Measurements from ENCODE around the gene RAD51B.

- TF ChIP-seq EZH2 (IDR thresholded peaks at IDR 0.05; ENCODE audit: low read length, missing control alignments), result no peak
- no peak for TF ChIP-seq CTCF (conservative IDR thresholded peaks at IDR 0.05 in 1 of 2, IDR thresholded peaks at IDR 0.05 in 1 of 2; ENCODE audit: low read depth in 1 of 2, low read length in 2 of 2)
Observed at GRCh38 chr14:68008491-68008890, 188.9 kb downstream of the RAD51B start.
